Fibroblast of mammary gland (primary cell): ENCODE results near the gene SPECC1.
"Not testable (repeated sequence)": the region's sequence is repeated elsewhere in the genome, so short reads cannot be mapped to it uniquely, and the experiment has no call there.

Experiments used
- DNase-seq: peaks from one replicate; pipeline ENCODE4 v3.0.0-alpha.2; 2010; ENCODE audit warnings: low read depth
- H3K4me3 ChIP-seq: 2 replicates; pipeline ENCODE4 v1.5.1; 2011; ENCODE audit warnings: low read depth, mild to moderate bottlenecking, low read length, moderate library complexity; ENCODE audit not compliant: control insufficient read depth
- CTCF ChIP-seq: conservative IDR thresholded peaks from 2 replicates; pipeline ENCODE4 v1.5.1; 2011; ENCODE audit warnings: low read depth, low read length, inconsistent platforms; ENCODE audit not compliant: control insufficient read depth, insufficient read depth

SPECC1 gene

GRCh38 chr17:20184181-20184580, 175.0 kb downstream of the SPECC1 start:
- no peak for DNase-seq
- no peak for TF ChIP-seq CTCF
- H3K4me3 ChIP-seq: no peak overlapping the region

- H3K4me3 ChIP-seq: no peak overlapping the region
- no peak for DNase-seq
- no peak for TF ChIP-seq CTCF
Observed at GRCh38 chr17:20184977-20185619, 175.9 kb downstream of the SPECC1 start.

GRCh38 chr17:20187049-20187448, 177.9 kb downstream of the SPECC1 start:
- H3K4me3 ChIP-seq: no peak overlapping the region
- no peak for TF ChIP-seq CTCF
- peak; percentile 85 for DNase-seq

- H3K4me3 ChIP-seq: no peak overlapping the region
- peak; percentile 59 for DNase-seq
- no peak for TF ChIP-seq CTCF
Observed at GRCh38 chr17:20189302-20189701, 180.1 kb downstream of the SPECC1 start.

- H3K4me3 ChIP-seq: no peak overlapping the region
- no peak for DNase-seq
- TF ChIP-seq CTCF: no peak
Observed at GRCh38 chr17:20189979-20190378, 180.8 kb downstream of the SPECC1 start.

GRCh38 chr17:20190605-20191004, 181.4 kb downstream of the SPECC1 start:
- DNase-seq: no peak
- no peak for TF ChIP-seq CTCF
- no peak overlapping the region for H3K4me3 ChIP-seq

- TF ChIP-seq CTCF: no peak
- DNase-seq: peak; percentile 98
Observed at GRCh38 chr17:20191056-20191455, 181.9 kb downstream of the SPECC1 start.

GRCh38 chr17:20196286-20196685, 187.1 kb downstream of the SPECC1 start:
- DNase-seq, H3K4me3 ChIP-seq: not testable (repeated sequence)

More at GRCh38 chr17:20191056-20191455, 181.9 kb downstream of the SPECC1 start:
- H3K4me3 ChIP-seq: no peak overlapping the region
